ES-I3 (cell line): Measurements from ENCODE around the gene C11orf24.

Experiments used
- H3K36me3 ChIP-seq: 2 replicates; pipeline ENCODE4 v1.6.1; 2013; ENCODE audit warnings: mild to moderate bottlenecking, low read length, control low read depth, moderate library complexity; ENCODE audit not compliant: insufficient read depth
- H3K4me1 ChIP-seq: 2 replicates; pipeline ENCODE4 v1.6.1; 2013; ENCODE audit warnings: mild to moderate bottlenecking, control low read depth, low read length; ENCODE audit not compliant: insufficient read depth
- H3K9ac ChIP-seq: 2 replicates; pipeline ENCODE4 v1.6.1; 2013; ENCODE audit warnings: low read depth, mild to moderate bottlenecking, low read length, moderate library complexity
- H3K9me3 ChIP-seq: 2 replicates; pipeline ENCODE4 v1.6.1; 2013; ENCODE audit warnings: mild to moderate bottlenecking, low read length, moderate library complexity; ENCODE audit not compliant: control insufficient read depth, insufficient read depth

Gene C11orf24

DNA sequence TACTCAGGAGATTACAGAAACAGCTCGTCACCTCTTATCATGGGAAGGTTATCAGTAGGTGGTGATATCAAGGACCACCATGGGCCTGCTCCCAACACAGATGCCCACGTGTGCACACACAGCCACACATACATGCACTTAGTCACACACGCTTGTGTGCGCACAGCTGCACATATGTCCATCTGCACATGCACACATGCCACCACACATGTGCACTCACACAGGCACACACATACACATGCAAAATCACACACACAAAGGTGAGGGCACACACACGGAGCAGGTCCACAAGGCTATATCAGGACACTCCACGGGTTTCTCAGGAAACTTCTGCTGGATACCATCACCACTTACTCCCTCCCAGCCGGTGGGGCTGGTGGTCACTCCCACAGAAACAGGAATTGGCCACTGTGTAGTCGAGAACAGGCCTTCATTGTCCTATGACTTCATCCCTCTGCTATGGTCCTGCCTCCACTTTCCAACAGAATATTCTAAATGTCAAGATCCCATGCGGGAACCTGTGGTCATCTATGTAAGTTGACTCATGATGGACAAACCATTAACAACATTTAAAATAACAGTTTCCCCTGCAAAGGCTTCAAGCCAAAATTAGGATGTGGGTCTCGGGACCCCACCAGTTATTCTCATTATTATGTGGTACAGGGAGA, 2.2 kb downstream of the C11orf24 start:
- H3K9ac ChIP-seq = no peak overlapping the region
- peaks cover 3% of the 10 kb centered on the region for H3K36me3 ChIP-seq
- no peaks in the 10 kb centered on the region for H3K9me3 ChIP-seq
- peaks cover 4% of the 10 kb centered on the region; the same call in 1 of the 2 replicates for H3K4me1 ChIP-seq

DNA sequence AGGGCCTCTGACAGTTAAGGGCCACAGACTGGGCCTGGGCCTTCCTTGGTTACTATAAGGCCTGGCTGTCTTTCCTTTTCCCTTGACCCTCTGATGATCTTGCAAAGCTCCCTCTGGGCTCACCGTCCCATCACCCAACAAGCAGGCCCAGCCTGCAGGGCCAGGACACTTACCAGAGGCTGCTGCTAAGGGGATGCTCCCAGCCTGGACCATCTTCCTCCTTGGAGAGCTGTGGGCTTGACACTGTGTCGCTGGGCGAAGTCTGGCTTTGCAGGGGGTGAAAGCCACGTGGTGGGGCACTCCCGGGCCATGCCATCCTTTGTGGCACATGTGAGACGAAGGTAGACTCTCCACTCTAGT, 3.9 kb downstream of the C11orf24 start:
- no peak overlapping the region for H3K9ac ChIP-seq
- H3K36me3 ChIP-seq = peaks cover 3% of the 10 kb centered on the region
- no peaks in the 10 kb centered on the region for H3K9me3 ChIP-seq
- H3K4me1 ChIP-seq = peaks cover 4% of the 10 kb centered on the region; the same call in 1 of the 2 replicates

DNA sequence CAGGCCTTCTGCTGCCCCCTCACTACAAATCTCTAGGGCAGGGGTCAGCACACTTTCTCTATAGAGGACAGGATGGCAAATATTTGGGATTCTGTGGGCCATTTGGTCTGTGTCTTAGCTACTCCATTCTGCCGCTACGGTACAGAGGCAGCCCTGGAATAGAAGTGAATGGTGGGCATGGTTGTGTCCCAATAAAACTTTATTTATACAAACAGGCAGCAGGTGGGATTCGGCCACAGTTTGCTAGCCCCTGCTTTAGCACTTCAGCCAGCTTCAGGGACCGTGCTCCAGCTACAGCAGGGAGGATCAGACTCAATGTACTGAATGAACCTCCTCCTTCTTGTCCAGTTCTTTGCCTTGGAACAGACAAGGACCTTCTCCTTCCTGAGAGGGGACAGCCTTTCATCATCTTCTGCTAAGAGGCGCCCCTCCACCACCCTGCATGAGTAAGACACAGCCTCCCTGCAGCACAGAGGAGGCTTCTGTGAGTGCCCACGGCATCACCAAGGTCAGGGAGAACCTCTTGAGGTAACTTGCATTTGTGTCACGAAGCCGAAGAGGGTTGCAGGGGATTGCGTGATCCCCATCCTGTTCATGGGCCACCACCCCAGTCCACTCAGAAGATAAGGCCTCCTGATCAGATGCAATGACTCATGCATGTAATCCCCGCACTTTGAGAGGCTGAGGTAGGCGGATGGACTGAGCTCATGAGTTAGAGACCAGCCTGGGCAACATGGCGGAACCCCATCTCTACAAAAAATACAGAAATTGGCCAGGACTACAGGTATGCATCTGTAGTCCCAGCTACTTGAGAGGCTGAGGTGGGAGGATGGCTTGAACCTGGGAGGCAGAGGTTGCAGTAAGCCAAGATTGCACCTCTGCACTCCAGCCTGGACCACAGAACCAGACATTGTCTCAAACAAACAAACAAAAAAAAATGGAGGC, 4.6 kb downstream of the C11orf24 start:
- H3K9me3 ChIP-seq = no peaks in the 10 kb centered on the region
- peaks cover 4% of the 10 kb centered on the region; the same call in 1 of the 2 replicates for H3K4me1 ChIP-seq
- no peak overlapping the region for H3K9ac ChIP-seq
- peaks cover 7% of the 10 kb centered on the region for H3K36me3 ChIP-seq

DNA sequence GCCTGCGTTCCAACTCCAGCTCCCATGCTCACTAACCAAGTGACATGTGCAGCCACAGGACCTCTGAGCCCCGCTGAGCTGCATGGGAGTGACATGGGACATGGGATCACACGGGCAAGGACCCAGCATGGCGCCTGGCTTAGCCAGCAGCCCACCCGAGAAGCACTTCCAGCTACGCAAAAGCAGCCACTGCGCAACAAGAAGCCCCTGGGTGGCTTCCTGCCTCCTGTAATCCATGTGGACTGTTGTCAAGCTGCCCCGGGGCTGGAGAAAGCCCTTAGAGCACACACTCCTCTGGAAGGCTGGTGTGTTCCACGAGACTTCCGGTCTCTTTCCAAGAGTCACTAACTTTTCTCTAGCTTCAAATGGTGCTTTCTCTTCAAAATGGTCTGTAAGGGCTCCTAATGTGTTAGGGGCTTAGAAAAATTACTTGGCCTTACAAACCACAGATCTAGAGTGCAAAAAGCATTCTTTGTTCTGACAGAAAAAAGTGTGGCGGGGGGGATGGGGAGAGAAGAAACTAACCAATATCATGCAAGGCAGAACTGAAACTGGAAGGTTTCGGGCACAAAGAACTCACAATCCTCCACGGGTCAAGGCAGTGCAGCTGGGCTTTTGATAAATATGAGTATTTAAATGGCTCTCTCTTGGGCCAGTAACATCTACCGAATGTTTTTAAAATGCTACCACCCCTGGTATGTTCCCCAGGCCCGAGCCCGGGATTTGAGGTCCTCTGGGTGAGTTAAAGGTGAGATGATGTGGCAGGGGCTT, 5.5 kb downstream of the C11orf24 start:
- H3K36me3 ChIP-seq = peaks cover 11% of the 10 kb centered on the region
- no peak overlapping the region for H3K9ac ChIP-seq
- no peaks in the 10 kb centered on the region for H3K9me3 ChIP-seq
- peaks cover 4% of the 10 kb centered on the region; the same call in 1 of the 2 replicates for H3K4me1 ChIP-seq

DNA sequence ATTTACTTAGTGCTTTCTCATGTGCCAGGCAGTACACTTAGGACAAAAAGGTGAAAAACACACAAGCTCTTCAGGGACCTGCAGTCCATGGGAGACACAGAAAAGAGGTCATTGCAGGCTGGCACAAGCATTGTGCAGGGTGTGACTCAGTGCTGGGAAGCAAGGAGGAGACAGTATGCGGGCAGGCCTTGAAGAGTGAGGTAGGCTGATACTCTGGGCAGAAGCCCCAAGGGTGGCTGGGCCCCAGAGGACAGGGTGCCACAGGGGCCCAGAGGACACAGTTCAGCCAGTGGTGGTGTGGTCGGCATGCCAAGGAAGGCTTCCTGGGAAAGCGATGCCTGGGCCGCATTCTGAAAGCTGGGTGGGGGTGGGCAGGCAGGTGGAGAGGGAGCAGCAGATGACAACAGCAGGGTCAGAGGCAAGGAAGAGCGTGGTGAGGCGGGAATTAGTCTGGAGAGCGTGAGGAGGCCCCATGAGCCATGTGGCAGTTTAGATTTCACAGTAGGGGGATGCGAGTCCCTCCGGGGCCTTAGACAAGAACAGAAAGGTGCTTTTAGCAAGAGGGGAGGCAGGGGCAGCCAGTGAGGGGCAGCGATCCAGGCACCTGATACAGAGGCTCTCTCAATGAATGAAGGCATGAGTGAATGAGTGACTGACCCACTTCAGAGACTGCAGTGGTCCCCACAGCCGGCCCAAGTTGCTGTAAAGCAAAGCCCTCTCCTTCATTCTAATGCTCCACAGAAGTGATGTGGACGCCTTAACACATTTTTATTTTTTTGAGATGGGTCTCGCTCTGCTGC, 6.8 kb downstream of the C11orf24 start:
- Histone ChIP-seq H3K4me1 (no peaks in the 10 kb centered on the region), H3K9me3 (no peaks in the 10 kb centered on the region), H3K36me3 (peaks cover 11% of the 10 kb centered on the region), H3K9ac (no peak overlapping the region)

DNA sequence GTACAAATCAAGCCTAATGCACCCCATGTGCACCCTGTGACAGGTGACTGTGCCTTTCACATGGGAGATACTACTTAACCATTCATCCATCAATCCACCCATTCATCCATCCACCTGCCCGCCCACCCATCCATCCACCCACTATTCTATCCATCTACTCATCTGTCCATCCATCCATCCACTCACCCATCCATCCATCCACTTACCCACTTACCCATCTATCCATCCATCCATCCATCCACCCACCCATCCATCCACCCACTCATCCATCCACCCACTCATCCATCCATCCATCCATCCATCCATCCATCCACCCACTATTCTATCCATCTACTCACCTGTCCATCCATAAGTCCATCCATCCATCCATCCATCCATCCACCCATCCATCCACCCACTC, 7.5 kb downstream of the C11orf24 start:
- H3K36me3 ChIP-seq = peaks cover 11% of the 10 kb centered on the region
- no peaks in the 10 kb centered on the region for H3K9me3 ChIP-seq
- H3K9ac ChIP-seq = no peak overlapping the region
- H3K4me1 ChIP-seq = no peaks in the 10 kb centered on the region

DNA sequence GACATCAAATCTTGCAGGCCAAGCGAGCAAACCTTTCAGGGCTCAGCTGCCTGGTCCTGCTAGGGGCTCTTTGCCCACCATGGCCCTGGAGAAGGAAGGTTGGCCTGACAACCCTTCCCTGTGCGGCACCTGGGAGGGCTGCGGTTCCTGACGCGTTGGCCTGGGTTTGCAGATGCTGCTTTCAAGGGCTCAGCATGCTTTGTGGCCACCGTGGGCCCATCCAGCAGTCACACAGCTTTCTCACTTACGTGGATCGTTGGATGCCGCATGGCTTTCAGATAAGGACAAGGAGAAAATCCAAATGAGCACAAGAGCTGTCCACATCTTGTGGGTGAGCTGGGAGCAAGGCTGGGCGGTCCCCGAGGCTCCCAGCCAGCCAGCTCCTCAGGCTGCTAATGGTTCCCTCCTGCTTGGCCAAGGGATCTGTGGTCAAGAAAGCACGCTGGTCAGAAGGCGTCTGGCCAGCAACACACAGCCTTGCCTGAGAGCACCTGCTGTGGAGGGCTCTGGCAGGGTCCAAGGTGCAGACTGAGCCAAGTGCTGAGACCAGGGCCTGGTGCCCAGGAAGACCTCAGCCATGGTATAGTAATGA, 8.2 kb downstream of the C11orf24 start:
- Histone ChIP-seq H3K4me1 (no peaks in the 10 kb centered on the region), H3K9me3 (no peaks in the 10 kb centered on the region), H3K36me3 (peaks cover 11% of the 10 kb centered on the region), H3K9ac (no peak overlapping the region)

DNA sequence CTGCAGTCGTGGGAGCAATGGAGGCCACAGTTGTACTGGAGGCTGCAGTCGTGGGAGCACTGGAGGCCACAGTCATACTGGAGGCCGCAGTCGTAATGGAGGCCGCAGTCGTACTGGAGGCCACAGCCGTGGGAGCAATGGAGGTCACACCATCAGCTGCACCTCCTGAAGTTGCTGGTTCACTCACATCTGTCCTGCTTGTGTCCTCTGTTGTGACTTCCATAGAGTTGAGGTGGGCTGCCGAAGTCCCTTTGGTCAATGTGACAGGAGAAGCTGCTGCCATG, 9.3 kb downstream of the C11orf24 start:
- Histone ChIP-seq H3K36me3 (peaks cover 11% of the 10 kb centered on the region), H3K9me3 (no peaks in the 10 kb centered on the region), H3K4me1 (peaks cover 3% of the 10 kb centered on the region; the same call in 1 of the 2 replicates), H3K9ac (no peak overlapping the region)

DNA sequence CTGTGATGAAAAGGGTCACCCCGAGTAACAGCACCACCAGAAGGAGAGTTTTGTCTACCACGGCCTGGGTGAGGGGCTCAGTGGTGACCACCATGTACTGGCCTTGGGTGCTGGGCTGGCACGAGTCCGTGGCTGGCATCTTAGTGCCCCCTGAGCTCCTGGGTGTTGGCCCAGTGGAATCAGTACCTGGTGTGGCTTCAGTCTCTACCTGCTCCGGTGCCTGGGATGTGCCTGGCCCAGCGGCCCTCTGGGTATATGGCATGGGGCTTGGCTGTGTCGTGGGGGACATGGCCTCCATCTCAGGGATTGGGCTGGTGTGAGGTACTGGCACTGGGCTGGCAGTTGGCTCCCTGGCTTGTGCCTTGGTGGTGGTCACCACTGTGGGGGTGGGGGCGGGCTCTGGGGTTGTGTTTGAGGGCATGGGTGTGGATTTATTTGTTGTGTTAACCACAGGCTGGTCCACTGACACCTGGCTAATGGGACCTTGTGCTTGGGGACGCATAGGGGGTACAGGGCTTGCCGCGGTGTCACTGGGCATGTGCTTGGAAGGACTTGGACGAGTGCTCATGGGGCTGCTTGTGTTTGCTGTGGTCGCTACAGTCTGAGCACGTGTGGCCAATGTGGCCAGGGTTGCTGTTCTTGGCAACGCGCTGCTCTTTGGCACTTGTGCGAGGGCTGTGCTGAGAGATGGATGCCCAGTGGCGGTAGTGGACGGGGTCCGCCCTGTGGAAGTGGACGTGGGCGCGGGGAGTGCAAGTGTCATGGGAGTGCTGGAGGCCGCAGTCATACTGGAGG, 9.8 kb downstream of the C11orf24 start:
- Histone ChIP-seq H3K4me1 (peaks cover 3% of the 10 kb centered on the region; the same call in 1 of the 2 replicates), H3K36me3 (peaks cover 11% of the 10 kb centered on the region), H3K9ac (no peak overlapping the region), H3K9me3 (no peaks in the 10 kb centered on the region)

DNA sequence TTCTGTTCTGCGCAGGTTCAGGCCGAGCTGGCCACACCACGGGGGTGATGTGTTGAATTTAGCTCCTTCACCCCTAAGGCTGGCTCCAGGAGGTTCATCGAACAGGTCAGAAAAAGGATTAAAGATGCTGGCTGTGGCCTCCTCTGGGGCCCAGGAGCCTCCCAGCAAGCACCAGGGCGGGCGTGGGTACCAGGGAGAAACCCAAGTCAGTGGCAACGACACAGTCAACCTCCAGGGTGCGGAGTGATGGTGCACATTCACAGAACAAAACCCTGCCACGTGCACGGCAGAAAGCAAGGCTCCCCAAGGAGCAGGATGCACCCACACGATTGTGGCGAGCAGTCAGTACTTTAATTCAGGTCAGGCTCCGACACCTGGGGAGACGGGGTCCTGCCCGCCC, 10.8 kb downstream of the C11orf24 start:
- no peak overlapping the region for H3K9ac ChIP-seq
- H3K36me3 ChIP-seq = peaks cover 11% of the 10 kb centered on the region
- peaks cover 12% of the 10 kb centered on the region for H3K4me1 ChIP-seq
- no peaks in the 10 kb centered on the region for H3K9me3 ChIP-seq

DNA sequence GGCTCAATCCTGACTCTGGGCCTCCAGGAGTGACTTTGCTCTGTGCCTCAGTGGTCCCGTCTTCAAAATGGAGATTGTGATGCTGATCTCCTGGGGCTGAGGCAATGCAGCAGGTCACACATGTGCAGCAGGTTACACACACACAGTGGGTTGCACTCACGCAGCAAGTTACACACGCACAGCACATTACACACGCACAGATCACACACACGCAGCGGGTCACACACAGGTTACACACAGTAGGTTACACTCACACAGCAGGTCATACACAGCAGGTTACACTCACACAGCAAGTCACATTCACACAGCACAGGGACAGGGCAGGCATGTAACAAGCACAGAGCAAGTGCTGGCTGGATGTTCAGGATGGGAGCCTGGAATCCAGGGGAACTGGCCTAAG, 11.3 kb downstream of the C11orf24 start:
- peaks cover 12% of the 10 kb centered on the region for H3K4me1 ChIP-seq
- no peak overlapping the region for H3K9ac ChIP-seq
- peaks cover 11% of the 10 kb centered on the region for H3K36me3 ChIP-seq

DNA sequence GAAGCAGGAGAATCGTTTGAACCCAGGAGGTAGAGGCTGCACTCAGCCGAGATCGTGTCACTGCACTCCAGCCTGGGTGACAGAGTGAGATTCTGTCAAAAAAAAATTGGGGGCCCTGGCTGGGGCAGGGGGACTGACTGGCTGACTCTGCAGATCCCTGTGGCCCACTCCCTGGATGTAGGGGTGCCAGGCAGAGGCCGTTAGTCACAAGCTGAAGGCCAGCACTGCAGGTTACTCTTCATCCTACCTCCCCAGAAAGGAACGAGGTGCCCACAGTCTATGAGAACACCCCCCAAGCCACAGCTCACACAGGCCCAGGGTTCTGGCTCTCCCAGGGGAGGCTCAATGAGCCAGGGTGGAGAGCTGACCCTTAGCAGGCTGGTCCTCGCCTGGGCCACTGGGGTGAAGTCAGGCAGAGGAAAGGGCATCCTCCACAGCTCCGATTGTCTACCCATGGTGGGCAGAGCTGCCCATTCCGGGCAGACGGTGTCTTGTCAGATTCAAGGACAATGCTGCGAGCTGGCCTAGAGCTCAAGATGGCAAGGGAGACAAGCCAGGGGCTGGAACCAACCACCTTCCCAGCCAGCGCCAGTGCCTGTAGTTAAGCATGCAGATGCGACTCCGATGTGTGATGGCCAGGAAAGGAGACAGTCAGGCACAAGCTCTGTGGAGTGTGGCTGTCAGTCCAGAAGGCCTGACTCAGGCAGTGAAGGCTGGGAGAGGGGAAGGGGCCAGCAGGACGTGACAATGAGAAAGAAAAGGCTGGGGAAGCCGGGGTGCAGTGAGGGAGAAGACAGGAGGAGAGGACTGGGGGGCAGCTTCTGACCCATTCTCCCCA, 12.4 kb downstream of the C11orf24 start:
- Histone ChIP-seq H3K4me1 (peaks cover 12% of the 10 kb centered on the region), H3K9me3 (no peaks in the 10 kb centered on the region), H3K36me3 (peaks cover 8% of the 10 kb centered on the region), H3K9ac (no peak overlapping the region)

More for the DNA sequence above, 11.3 kb downstream of the C11orf24 start:
- no peaks in the 10 kb centered on the region for H3K9me3 ChIP-seq
